Activated CD8-positive, alpha-beta T cell treated with anti-CD3 and anti-CD28 coated beads, Interleukin-2, amount 10 ng/mL, durations not matched to agents 7 days and 5 days (primary cell): ENCODE data around the gene TMEM72. TPM values are rescaled to one million over a fixed set of nuclear protein-coding genes. Genes with fewer than 3 reads are reported as not detected.
"Not testable (repeated sequence)": the region's sequence is repeated elsewhere in the genome, so short reads cannot be mapped to it uniquely, and the experiment has no call there.

ENCODE experiments used
- ATAC-seq: fragments of 150-1000 bp; cut with Tn5 transposase; one replicate; pipeline ENCODE4 v1.10.0; 2021; ENCODE audit warnings: moderate library complexity
- CTCF ChIA-PET: fragments of 350-600 bp; sonication (Branson Sonifier 250); formaldehyde crosslinking; loops from one replicate; lab custom pipeline; 2021; ENCODE audit warnings: antibody characterized with exemption; lab: Charles Lee
- POLR2A ChIA-PET: fragments of 350-600 bp; sonication (Branson Sonifier 250); formaldehyde crosslinking; loops from one replicate; lab custom pipeline; 2021; ENCODE audit warnings: antibody characterized with exemption; lab: Charles Lee
- DNase-seq: peaks from one replicate; pipeline ENCODE4 v3.0.0-alpha.2; 2020
- H3K27ac Mint-ChIP-seq: one replicate; pipeline ENCODE4 v1.8.0; 2021; ENCODE audit warnings: mild to moderate bottlenecking, mixed read lengths
- H3K27me3 Mint-ChIP-seq: one replicate; pipeline ENCODE4 v1.8.0; 2021; ENCODE audit warnings: low read depth, mixed read lengths
- H3K36me3 Mint-ChIP-seq: one replicate; pipeline ENCODE4 v1.8.0; 2021; ENCODE audit warnings: low read depth, mixed read lengths
- H3K4me1 Mint-ChIP-seq: one replicate; pipeline ENCODE4 v1.8.0; 2021; ENCODE audit warnings: low read depth, mixed read lengths
- H3K4me3 Mint-ChIP-seq: one replicate; pipeline ENCODE4 v1.8.0; 2021; ENCODE audit warnings: mild to moderate bottlenecking, mixed read lengths
- H3K9me3 Mint-ChIP-seq: one replicate; pipeline ENCODE4 v1.8.0; 2022; ENCODE audit warnings: mixed read lengths; ENCODE audit not compliant: insufficient read depth
- total RNA-seq, 2 experiments: library from RNA; stranded (reverse); gene quantifications; one replicate each; pipeline ENCODE4 v1.2.3, GENCODE V29; 2021

The TMEM72 gene
- not detected for total RNA-seq

DNA sequence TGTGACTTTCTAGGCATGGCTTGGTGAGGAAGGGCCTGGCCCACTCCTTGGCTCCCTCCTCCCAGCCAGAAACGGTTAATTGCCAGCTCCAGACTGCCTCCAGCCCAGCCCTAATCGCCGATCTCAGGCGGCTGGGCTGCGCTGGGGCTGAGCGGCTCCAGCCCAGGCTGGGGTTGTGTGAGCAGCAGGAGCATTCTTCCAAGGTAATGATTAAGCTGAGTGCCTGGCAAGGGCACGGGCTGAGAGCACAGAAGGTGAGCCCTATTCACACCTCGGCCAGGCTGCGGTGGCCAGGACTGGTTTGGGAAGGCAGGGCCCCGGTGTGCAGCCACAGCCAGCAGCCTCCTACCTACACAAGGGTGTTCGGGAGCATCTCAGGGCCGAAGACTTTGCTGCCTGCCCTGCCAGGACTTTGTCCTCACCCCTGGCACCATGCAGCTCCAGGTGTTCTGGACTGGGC lies at the start of gene TMEM72:
Gene TMEM72 (plus strand): TSS at position 257 of the 460 bp plus-strand sequence. CDS start 176 bp downstream, at position 433.
- POLR2A ChIA-PET: no interaction called here
- H3K4me3 Mint-ChIP-seq: no peak within 1 kb of the TSS
- H3K27me3 Mint-ChIP-seq: no peaks in the 10 kb centered on the region
- no peaks in the 10 kb centered on the region for H3K9me3 Mint-ChIP-seq
- H3K36me3 Mint-ChIP-seq: peaks cover 2% of the 10 kb centered on the region
- ATAC-seq: no peak
- peaks cover 16% of the 10 kb centered on the region for H3K4me1 Mint-ChIP-seq
- DNase-seq: no peak
- CTCF ChIA-PET: interaction anchor here (1.2 kb wide), 1 partner anchor 22 kb away, joined by 4 read pairs; no protein-coding TSS in a partner anchor
- H3K27ac Mint-ChIP-seq: no peak within 1 kb of the TSS

DNA sequence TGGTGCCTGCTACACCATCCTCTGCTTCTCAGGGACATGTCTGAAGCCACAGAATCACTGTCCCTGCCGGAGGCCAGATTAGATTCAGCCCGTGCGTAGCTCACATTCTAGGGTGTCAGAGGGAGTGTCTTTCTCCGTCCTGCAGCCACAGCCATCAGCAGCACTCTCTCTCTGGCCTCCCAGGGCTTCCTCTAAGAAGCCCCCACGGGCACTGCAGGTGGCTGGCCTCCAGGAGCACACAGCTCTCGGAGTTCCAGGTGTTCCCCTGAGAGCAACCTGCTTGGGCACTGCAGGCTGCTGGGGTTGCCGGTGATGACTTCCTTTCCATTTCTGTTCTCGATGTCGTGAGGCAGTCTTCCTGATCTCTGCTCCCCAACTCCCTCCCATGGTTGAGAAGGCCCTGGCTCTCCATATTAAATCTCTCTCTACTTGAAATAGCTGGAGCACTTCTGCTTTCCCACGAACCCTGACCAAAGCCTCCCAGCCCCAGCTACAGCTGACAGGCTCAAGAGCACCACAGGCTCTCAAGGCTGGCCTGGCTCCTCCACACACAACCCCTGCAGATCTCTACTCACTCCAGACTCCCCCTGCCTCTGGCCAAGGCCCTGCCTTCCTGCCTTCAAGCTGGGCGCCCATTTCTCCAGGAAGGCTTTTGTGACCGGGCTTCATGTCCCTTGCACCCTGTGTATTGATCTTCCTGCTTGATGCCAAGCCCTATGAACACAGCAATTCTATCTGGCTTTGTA lies 49.0 kb upstream of the TMEM72 start:
- ATAC-seq: no peak
- Mint-ChIP-seq H3K4me1 (peaks cover 16% of the 10 kb centered on the region), H3K27ac (no peak overlapping the region), H3K36me3 (no peaks in the 10 kb centered on the region), H3K27me3 (peaks cover 30% of the 10 kb centered on the region), H3K4me3 (no peak overlapping the region), H3K9me3 (no peaks in the 10 kb centered on the region)
- no peak for DNase-seq
- ChIA-PET POLR2A (no interaction called here), CTCF (interaction anchor here (1.0 to 2.2 kb wide), 3 partner anchors 12 to 71 kb away, joined by 3 to 4 read pairs (median 3); no protein-coding TSS in a partner anchor)

DNA sequence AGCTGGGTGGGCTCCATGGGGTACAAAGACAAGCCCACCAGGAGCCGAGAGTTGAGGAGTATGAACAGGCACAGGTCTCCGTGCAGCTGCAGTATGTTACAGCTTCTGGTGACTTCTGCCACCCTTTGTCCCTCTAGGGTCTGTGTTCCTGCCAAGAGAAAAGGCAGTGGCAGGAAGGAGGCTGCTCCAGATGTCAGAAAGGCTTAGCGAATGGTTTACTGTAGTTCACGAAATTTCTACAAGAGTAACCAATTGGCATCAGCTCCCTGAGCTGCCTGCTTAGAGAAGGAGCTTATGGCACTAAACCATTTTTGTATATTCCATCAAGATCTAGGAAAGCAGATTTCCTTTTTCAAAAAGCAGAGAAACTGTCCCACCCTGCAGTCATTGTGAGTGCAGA lies 48.2 kb upstream of the TMEM72 start:
- H3K4me3 Mint-ChIP-seq: no peak overlapping the region
- H3K27ac Mint-ChIP-seq: no peak overlapping the region
- no peak for DNase-seq
- ATAC-seq: no peak
- CTCF ChIA-PET: interaction anchor here (1.2 to 2.2 kb wide), 2 partner anchors 11 to 65 kb away, joined by 3 to 4 read pairs; no protein-coding TSS in a partner anchor
- no peaks in the 10 kb centered on the region for H3K36me3 Mint-ChIP-seq
- H3K27me3 Mint-ChIP-seq: peaks cover 33% of the 10 kb centered on the region
- H3K4me1 Mint-ChIP-seq: peaks cover 16% of the 10 kb centered on the region
- H3K9me3 Mint-ChIP-seq: no peaks in the 10 kb centered on the region
- POLR2A ChIA-PET: interaction anchor here (0.6 kb wide), 1 partner anchor 1175 kb away, joined by 3 read pairs; no protein-coding TSS in a partner anchor

DNA sequence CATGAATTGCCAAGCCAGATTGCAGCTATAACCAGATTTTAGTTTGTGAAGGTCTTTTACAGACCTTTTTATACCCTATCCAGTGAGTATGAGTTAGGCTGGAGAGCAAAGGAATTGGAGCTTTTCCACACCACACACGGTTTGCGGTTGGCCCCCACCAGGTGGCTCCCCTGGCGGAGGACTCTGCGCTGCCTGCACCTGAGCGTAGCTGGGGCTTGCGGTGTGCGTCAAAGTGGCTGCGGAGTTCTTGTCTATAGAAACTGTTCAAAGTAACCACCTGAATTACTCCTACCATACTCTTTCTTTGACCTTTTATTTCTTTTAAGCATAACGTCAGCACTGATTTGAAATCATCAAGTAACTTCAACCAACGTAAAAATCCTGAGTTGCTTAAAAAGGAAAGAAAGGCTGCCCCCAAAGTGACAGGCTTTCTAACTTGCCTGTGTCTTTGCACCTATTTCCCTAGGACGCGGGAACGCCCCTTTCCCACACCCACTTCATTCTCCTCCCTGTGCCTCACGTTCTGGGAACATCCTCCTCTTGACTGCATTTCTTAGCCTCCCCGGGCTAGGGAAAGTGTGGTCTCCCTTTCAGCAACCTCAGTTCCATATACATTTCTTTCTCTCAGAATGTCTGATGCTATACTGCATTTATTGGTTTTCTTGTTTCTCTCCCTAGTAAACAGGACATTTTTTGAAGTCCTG lies 47.6 kb upstream of the TMEM72 start:
- Mint-ChIP-seq H3K4me1 (peaks cover 16% of the 10 kb centered on the region), H3K4me3 (peak overlapping the region; percentile 82), H3K36me3 (no peaks in the 10 kb centered on the region), H3K9me3 (no peaks in the 10 kb centered on the region), H3K27ac (no peak overlapping the region), H3K27me3 (peaks cover 36% of the 10 kb centered on the region)
- DNase-seq (no peak), ATAC-seq (no peak)
- CTCF ChIA-PET: interaction anchor here (0.9 to 2.2 kb wide), 3 partner anchors 8 to 66 kb away, joined by 3 to 4 read pairs (median 4); no protein-coding TSS in a partner anchor
- POLR2A ChIA-PET: interaction anchor here (0.6 kb wide), 1 partner anchor 1176 kb away, joined by 3 read pairs; no protein-coding TSS in a partner anchor

DNA sequence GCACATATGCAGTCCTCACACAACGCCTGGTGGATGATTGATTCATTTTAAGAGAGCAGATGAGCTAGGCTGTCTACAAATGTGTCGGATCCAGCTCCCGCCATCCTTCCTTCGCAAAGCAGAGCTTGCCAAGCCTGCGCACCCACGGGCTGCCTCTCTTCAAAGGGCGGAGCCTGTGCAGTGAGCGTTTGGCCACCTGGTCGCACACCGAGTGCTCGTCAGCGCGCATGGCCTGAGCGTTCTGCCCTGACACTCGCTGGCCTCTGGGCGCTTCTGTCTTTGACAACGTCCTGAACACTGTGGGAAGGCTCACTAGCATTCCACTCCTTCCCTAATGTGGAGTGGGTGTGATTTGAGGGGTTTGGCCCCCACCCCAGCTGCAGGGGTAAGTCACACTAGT lies 47.1 kb upstream of the TMEM72 start:
- no peaks in the 10 kb centered on the region for H3K36me3 Mint-ChIP-seq
- no peak overlapping the region for H3K27ac Mint-ChIP-seq
- H3K4me3 Mint-ChIP-seq: peak overlapping the region; percentile 82
- ChIA-PET CTCF (interaction anchor here (0.7 to 2.3 kb wide), 10 partner anchors 9 to 136 kb away, joined by 3 to 13 read pairs (median 4); no protein-coding TSS in a partner anchor), POLR2A (no interaction called here)
- no peak for ATAC-seq
- H3K9me3 Mint-ChIP-seq: no peaks in the 10 kb centered on the region
- H3K4me1 Mint-ChIP-seq: peaks cover 16% of the 10 kb centered on the region
- H3K27me3 Mint-ChIP-seq: peaks cover 41% of the 10 kb centered on the region
- DNase-seq: no peak

DNA sequence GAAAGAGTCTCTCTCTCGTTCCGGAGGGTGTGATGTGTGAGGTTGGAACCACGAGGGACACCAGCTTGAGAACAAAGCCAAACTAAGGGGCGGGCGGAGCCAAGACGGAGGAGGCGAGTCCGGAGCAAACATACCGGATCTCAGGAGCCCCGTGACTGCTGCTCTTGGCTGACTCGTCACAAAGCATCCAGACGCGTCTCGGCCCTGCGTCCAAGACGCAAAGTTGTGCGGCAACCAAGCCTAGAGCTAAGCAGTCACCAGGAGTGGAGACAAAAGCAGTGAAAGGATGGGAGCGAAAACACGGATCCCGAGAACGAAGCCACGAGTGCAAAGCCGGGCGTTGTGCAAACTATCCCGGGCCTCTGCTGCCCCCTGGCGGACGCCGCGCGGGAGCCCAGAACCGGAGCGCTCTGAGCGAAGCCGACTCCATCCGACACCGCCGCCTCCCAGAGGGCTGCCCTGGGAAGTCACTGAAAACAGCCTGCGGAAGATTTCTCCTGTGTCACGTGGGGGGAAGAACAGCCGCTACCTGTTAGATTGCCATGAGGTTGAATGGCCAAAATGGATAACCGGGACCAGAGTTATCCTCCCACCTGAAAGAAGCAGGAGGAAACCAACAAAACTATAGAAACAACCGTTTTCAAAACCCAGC lies 46.4 kb upstream of the TMEM72 start:
- DNase-seq (peak; percentile 82), ATAC-seq (peak; percentile 97)
- H3K4me3 Mint-ChIP-seq: peak overlapping the region; percentile 82
- ChIA-PET CTCF (interaction anchor here (0.7 to 2.3 kb wide), 10 partner anchors 9 to 135 kb away, joined by 3 to 13 read pairs (median 4); no protein-coding TSS in a partner anchor), POLR2A (no interaction called here)
- H3K27me3 Mint-ChIP-seq: peaks cover 46% of the 10 kb centered on the region
- no peaks in the 10 kb centered on the region for H3K36me3 Mint-ChIP-seq
- H3K9me3 Mint-ChIP-seq: no peaks in the 10 kb centered on the region
- peak overlapping the region; percentile 46 for H3K27ac Mint-ChIP-seq
- H3K4me1 Mint-ChIP-seq: peaks cover 16% of the 10 kb centered on the region

DNA sequence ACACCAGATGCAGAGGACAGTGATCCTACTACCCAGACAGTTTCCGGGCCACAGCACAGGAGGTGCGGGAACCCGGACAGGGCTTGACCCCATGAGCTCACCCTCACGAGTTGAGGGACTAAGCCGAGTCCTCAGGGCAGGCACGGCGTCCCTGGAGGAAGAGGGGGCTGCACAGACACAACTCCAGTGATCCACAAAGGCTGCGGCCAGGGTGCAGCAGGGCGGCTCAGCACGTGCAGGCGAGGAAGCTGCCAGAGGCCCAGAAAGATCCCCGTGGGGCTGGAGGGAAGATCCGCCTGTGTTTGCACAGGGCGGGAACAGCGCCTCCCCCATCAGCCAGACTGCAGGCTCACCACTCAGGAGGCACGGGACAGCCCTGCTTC lies 45.9 kb upstream of the TMEM72 start:
- no peak overlapping the region for H3K27ac Mint-ChIP-seq
- DNase-seq: no peak
- no peaks in the 10 kb centered on the region for H3K36me3 Mint-ChIP-seq
- H3K4me1 Mint-ChIP-seq: peaks cover 16% of the 10 kb centered on the region
- no peak for ATAC-seq
- H3K27me3 Mint-ChIP-seq: peaks cover 50% of the 10 kb centered on the region
- no peaks in the 10 kb centered on the region for H3K9me3 Mint-ChIP-seq
- H3K4me3 Mint-ChIP-seq: peak overlapping the region; percentile 82
- CTCF ChIA-PET: interaction anchor here (0.9 to 2.3 kb wide), 7 partner anchors 10 to 68 kb away, joined by 3 to 13 read pairs (median 6); no protein-coding TSS in a partner anchor
- POLR2A ChIA-PET: no interaction called here

DNA sequence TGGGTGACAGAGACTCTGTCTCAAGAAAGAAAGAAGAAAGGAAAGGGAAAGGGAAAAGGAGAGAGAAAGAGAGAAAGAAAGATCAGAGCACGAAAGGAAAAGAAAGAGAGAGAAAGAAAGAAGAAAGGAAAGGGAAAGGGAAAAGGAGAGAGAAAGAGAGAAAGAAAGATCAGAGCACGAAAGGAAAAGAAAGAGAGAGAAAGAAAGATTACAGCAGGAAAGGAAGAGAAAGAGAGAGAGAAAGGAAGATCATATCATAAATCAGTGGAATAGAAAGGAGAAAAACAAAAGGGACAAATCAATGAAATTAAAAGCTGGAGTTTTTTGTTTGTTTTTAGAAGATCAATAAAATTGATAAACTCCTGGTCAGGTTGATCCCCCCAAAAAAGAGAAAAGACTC lies 44.8 kb upstream of the TMEM72 start:
- H3K27ac Mint-ChIP-seq, H3K4me3 Mint-ChIP-seq, DNase-seq, ATAC-seq, H3K36me3 Mint-ChIP-seq, H3K9me3 Mint-ChIP-seq, POLR2A ChIA-PET: not testable (repeated sequence)
- Mint-ChIP-seq H3K4me1 (peaks cover 16% of the 10 kb centered on the region), H3K27me3 (peaks cover 49% of the 10 kb centered on the region)
- CTCF ChIA-PET: interaction anchor here (2.2 to 2.3 kb wide), 3 partner anchors 9 to 12 kb away, joined by 6 to 13 read pairs (median 9); no protein-coding TSS in a partner anchor

DNA sequence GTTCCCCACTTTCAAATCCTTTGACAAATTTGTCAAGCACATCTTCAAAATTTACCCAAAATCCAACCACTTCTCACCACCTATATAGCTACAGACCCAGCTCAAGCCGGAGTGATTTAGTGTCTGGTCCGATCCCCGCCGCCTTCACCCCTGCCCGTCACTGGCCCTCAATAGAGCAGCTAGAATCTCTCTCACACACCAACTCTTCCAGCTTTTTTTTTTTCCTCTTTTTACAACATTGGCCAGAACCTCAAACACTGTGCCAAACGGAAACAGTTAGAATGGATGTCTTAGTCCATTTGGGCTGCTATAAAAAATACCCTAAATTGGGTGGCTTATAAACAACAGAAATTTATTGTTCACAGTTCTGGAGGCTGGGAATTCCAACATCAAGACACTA lies 41.1 kb upstream of the TMEM72 start:
- POLR2A ChIA-PET: no interaction called here

DNA sequence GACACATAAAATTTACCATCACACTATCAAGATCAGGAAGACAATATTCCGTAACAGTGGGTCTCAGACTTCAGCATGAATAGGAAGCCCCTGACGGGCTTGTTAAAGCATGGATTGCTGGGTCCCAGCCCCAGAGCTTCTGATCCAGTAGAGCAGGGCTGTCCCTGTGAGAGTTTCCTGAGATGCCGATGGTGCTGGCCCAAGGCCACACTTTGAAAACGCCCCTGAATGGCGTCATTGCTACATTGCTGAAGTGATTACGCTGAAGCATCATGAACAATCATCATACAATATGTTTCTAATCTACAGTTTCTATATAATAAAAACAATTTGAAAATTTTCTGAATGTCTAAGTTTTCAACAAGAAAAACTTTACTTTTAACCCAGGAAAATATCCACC lies 38.0 kb upstream of the TMEM72 start:
- Mint-ChIP-seq H3K4me1 (no peaks in the 10 kb centered on the region), H3K27ac (no peak overlapping the region), H3K4me3 (no peak overlapping the region), H3K36me3 (no peaks in the 10 kb centered on the region), H3K9me3 (no peaks in the 10 kb centered on the region), H3K27me3 (peaks cover 18% of the 10 kb centered on the region)
- no peak for ATAC-seq
- ChIA-PET CTCF (interaction anchor here (1.4 kb wide), 1 partner anchor 11 kb away, joined by 4 read pairs; no protein-coding TSS in a partner anchor), POLR2A (no interaction called here)
- DNase-seq: no peak

More for the DNA sequence above, 41.1 kb upstream of the TMEM72 start:
- no peak overlapping the region for H3K4me3 Mint-ChIP-seq
- H3K27me3 Mint-ChIP-seq: peaks cover 34% of the 10 kb centered on the region
- H3K9me3 Mint-ChIP-seq: no peaks in the 10 kb centered on the region
- ATAC-seq (no peak), DNase-seq (no peak)
- no peak overlapping the region for H3K27ac Mint-ChIP-seq
- CTCF ChIA-PET: no interaction called here
- H3K36me3 Mint-ChIP-seq: no peaks in the 10 kb centered on the region
- H3K4me1 Mint-ChIP-seq: peaks cover 2% of the 10 kb centered on the region

DNA sequence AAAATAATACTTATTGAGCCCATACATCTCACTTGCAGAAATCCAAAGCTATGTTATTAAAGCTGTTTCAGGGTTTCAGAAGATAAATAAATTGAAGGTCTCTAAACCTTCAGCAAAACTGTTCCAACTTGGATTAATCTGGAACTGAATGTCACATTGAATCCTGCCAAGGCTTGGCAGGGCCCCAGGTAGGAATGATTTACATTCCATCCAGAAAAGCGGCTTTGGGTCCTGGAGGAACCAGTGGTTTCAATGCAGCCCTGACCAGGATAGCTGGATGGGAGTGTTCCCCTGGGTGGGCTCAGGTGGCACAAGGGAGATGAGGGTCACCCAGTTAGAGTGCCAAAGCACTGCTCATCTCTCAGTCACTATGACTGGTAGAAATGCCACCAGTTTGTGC lies 37.0 kb upstream of the TMEM72 start:
- H3K36me3 Mint-ChIP-seq: no peaks in the 10 kb centered on the region
- no peaks in the 10 kb centered on the region for H3K9me3 Mint-ChIP-seq
- ChIA-PET POLR2A (no interaction called here), CTCF (interaction anchor here (1.4 to 3.3 kb wide), 3 partner anchors 9 to 16 kb away, joined by 4 to 13 read pairs (median 4); no protein-coding TSS in a partner anchor)
- peaks cover 11% of the 10 kb centered on the region for H3K27me3 Mint-ChIP-seq
- H3K27ac Mint-ChIP-seq: no peak overlapping the region
- ATAC-seq (no peak), DNase-seq (no peak)
- peaks cover 7% of the 10 kb centered on the region for H3K4me1 Mint-ChIP-seq
- no peak overlapping the region for H3K4me3 Mint-ChIP-seq
